GM10847 (cell line): Measurements from ENCODE around the gene SRSF6.

Experiments
- POLR2A ChIP-seq: IDR thresholded peaks from 2 replicates; pipeline ENCODE4 v1.6.1; 2011; ENCODE audit not compliant: insufficient read length; ENCODE audit errors: extremely low read depth

The SRSF6 gene

GRCh38 chr20:43461894-43462659 is 4.4 kb downstream of the SRSF6 start:
- TF ChIP-seq POLR2A: no peak

GRCh38 chr20:43462660-43463526 is 5.2 kb downstream of the SRSF6 start:
- TF ChIP-seq POLR2A: no peak

DNA sequence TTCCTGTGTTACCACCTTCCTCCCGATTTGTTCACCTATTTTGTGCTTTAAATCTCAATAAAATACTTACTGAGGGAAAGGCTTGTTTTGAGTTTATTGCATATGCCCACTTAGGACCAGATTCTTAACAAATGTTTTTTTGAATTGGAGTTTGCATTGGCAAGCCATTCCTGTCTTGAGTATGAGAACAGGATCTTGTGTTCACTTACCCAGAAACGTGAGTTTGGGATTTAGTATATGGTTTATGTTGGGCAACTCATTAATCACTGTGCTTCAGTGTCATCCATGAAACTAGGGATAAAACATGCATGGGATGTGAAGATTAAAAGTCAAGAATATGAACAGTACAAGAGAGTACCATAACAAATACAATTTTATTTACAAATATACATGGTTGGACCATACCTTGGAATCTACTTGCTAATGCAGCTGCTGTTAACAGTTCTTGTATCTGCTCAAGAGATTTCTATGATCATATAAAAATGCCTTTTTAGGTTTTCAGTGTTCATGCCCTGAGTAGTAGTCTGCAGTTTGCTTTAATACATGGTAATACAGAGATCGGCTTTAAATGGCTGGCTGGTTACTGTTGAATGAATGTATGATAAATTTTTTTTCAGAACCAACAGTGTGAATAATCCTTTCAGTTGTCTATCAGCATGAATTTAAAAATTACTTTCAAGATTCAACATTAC is 6.0 kb downstream of the SRSF6 start:
- no peak for TF ChIP-seq POLR2A

GRCh38 chr20:43464219-43464790 is 6.6 kb downstream of the SRSF6 start:
- no peak for TF ChIP-seq POLR2A

DNA sequence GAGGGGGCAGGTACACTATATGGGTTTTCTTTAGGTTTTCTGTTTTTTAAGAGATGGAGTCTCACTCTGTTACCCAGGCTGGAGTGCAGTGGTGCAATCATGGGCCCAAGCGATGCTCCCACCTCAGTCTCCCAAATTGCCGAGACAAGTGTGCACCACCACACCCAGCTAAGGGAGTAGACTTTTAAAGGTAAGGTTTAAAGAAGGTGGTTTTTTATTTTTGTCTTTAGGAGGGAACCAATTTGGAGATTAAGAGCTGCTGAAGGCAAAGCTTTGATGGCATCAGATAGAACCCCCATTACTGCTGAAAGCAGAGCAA is 7.9 kb downstream of the SRSF6 start:
- TF ChIP-seq POLR2A: no peak

DNA sequence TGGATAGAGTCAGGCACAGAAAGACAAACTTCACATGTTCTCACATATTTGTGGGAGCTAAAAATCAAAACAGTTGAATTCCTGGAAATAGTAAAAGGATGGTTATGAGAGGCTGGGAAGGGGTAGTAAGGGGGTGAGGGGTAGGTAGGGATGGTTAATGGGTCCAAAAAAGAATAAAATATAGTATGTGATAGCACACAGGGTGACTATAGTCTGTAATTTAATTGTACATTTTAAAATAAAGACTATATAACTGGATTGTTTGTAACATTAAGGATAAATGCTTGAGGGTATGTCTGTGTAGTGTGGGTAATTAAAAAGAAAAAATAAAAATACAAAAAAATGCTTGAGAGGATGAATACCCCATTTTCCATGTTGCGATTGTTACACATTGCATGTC is 9.9 kb downstream of the SRSF6 start:
- TF ChIP-seq POLR2A: no peak

- TF ChIP-seq POLR2A: no peak
These were observed 15.1 kb downstream of the SRSF6 start for GRCh38 chr20:43472671-43473380.

GRCh38 chr20:43473381-43473704 is 15.6 kb downstream of the SRSF6 start:
- TF ChIP-seq POLR2A: no peak

DNA sequence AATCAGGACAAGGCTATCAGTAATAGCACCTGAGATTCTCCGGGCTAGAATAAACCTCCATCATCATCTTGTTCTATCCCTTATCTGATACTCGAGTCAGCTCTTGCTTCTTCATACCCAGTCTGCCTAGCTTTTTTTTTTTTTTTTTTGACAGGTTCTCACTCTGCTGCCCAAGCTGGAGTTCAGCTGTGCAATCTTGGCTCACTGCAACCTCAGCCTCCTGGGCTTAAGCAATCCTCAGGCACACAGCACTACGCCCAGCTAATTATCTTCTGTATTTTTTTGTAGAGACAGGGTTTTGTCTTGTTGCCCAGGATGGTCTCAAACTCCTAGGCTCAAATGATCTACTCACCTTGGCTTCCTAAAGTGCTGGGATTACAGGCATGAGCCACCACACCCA is 19.5 kb downstream of the SRSF6 start:
- TF ChIP-seq POLR2A: no peak

GRCh38 chr20:43477619-43478018 is 19.9 kb downstream of the SRSF6 start:
- TF ChIP-seq POLR2A: no peak

- TF ChIP-seq POLR2A: no peak
These were observed 32.3 kb downstream of the SRSF6 start for GRCh38 chr20:43490038-43490437.

DNA sequence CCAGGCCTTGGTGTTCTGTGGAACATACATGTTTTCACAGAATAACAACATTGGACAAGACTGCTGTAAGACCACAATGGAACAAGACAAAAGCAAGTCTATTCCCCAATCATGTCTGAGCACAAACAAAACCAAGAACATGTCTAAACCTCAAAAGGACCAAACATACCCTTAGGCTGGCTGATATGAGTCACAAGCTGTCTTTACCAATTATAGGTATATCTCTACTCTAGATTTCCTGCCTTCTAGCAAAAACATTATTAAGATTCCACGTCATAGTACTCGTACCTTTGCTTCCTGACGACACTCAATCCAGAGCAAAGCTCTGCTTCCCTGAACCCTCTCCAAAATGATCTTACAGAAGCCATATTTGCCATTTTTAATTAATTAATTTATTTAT is 34.4 kb downstream of the SRSF6 start:
- TF ChIP-seq POLR2A: no peak

DNA sequence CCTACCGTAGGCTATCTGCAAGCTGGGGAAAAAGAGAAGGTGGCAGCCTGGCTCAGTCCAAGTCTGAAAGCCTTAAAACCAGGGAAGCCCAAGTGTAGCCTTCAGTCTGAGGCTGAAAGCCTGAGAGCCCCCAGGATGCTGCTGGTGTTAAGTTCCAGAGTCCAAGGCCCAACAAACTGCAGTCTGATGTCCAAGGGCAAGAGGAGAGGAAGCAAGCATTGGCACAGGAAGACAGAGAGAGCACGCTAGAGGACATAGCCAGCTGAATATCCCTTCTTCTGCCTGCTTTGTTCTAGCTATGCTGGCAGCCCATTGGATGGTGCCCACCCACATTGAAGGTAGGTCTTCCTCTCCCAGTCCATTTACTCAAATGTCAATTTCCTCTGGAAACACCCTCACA is 37.7 kb downstream of the SRSF6 start:
- TF ChIP-seq POLR2A: no peak

DNA sequence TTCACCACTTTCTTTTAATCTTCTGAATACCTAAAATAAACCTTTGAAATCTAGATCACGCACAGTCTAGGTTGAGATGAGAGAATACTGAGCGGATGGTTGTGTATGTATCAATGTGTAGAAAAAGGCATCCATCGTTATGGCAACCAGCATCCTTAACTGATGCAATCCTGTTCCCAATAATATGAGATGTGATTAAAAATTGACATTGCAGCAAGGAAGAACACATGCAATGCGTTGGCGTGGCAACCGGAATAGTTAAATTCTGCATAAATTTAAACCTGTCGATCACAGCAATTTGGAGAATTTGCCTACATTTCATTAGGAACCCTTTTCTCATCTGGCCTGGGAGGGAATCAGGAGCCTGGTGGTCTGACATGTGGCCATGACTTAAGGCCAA is 48.5 kb downstream of the SRSF6 start:
- TF ChIP-seq POLR2A: no peak
